OCI-LY3 (cell line): Measurements from ENCODE around the gene NEDD4L.

Experiments used
- CTCF ChIP-seq: fragments of 200-600, 300-600 bp; sonication (generic); IDR thresholded peaks from 2 replicates; pipeline ENCODE4 v1.5.1; 2014; ENCODE audit warnings: antibody characterized with exemption, low read length, low read depth
- EZH2phosphoT487 ChIP-seq: fragments of 200-600 bp; shearing (Covaris generic); IDR thresholded peaks from 2 replicates; pipeline ENCODE4 v1.6.1; 2018; ENCODE audit warnings: antibody characterized with exemption, mixed run types, low read depth

GRCh38 chr18:58394046-58394445 lies 350.0 kb downstream of the NEDD4L start:
- TF ChIP-seq CTCF (no peak), EZH2phosphoT487 (no peak)
